ENCODE results near the gene KLF8.

Gene KLF8

DNA sequence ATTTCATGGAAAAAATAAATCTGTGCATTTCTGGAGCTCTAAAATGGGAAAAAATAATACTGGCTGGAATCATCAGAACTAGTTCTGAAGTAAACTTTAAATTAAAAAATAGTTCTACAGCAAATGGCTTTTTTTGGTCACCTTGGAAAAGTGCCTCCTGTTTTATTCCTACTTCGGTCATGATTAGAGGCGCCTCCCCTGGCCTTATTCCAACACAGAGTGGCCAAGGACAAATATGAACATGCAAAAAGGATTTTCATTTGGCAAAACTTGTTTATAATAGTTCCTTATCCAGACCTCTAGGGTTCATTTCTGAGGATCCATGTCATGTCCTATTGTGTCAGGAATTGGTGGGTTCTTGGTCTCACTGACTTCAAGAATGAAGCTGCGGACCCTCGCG is 11.1 kb upstream of the KLF8 start:
- Histone ChIP-seq H3K4me1 (ENCODE audit: control insufficient read depth, insufficient read depth, low read length) (no peaks in the 10 kb centered on the region), H3K4me3 (ENCODE audit: low read depth, low read length) (no peak overlapping the region), H3K36me3 (ENCODE audit: control insufficient read depth in 2 of 2, insufficient read depth in 1 of 2, low read length in 2 of 2) (no peaks in the 10 kb centered on the region), H3K9me3 (ENCODE audit: control insufficient read depth, insufficient read depth, low read depth, low read length) (no peaks in the 10 kb centered on the region), H3K27ac (ENCODE audit: extremely low read depth, low read depth, low read length) (no peak overlapping the region)
- POLR2A ChIA-PET = no interaction called here
- TF ChIP-seq ZNF23 (tag by site-specific recombination; IDR thresholded peaks at IDR 0.05; ENCODE audit: borderline replicate concordance) (no peak), TSHZ1 (tag by site-specific recombination; IDR thresholded peaks at IDR 0.05; ENCODE audit: borderline replicate concordance) (no peak), ELK4 (IDR thresholded peaks at IDR 0.05; ENCODE audit: borderline replicate concordance, low read depth, low read length) (no peak), OSR2 (tag by site-specific recombination; IDR thresholded peaks at IDR 0.05) (no peak), ZNF341 (tag by site-specific recombination; IDR thresholded peaks at IDR 0.05; ENCODE audit: low read depth) (no peak), ZBTB10 (tag by site-specific recombination; IDR thresholded peaks at IDR 0.05) (no peak), ZNF366 (tag by site-specific recombination; conservative IDR thresholded peaks at IDR 0.05) (no peak), MEIS1 (CRISPR knock-in tag; IDR thresholded peaks at IDR 0.05; ENCODE audit: borderline replicate concordance) (no peak), YY1 (tag by site-specific recombination; IDR thresholded peaks at IDR 0.05) (no peak), ZFHX2 (tag by site-specific recombination; conservative IDR thresholded peaks at IDR 0.05) (no peak), ZNF518A (tag by site-specific recombination; conservative IDR thresholded peaks at IDR 0.05; ENCODE audit: low read depth) (no peak), ZNF837 (tag by site-specific recombination; IDR thresholded peaks at IDR 0.05) (no peak), SALL2 (tag by site-specific recombination; IDR thresholded peaks at IDR 0.05; ENCODE audit: borderline replicate concordance) (no peak), ZNF629 (tag by site-specific recombination; IDR thresholded peaks at IDR 0.05) (no peak), ZNF292 (tag by site-specific recombination; IDR thresholded peaks at IDR 0.05; ENCODE audit: borderline replicate concordance, low read depth) (no peak), MYNN (tag by site-specific recombination; IDR thresholded peaks at IDR 0.05; ENCODE audit: borderline replicate concordance) (no peak), ZNF747 (tag by site-specific recombination; IDR thresholded peaks at IDR 0.05) (no peak), ZNF433 (tag by site-specific recombination; IDR thresholded peaks at IDR 0.05; ENCODE audit: low read depth) (no peak)
- TF ChIP-seq, protein P1, sequence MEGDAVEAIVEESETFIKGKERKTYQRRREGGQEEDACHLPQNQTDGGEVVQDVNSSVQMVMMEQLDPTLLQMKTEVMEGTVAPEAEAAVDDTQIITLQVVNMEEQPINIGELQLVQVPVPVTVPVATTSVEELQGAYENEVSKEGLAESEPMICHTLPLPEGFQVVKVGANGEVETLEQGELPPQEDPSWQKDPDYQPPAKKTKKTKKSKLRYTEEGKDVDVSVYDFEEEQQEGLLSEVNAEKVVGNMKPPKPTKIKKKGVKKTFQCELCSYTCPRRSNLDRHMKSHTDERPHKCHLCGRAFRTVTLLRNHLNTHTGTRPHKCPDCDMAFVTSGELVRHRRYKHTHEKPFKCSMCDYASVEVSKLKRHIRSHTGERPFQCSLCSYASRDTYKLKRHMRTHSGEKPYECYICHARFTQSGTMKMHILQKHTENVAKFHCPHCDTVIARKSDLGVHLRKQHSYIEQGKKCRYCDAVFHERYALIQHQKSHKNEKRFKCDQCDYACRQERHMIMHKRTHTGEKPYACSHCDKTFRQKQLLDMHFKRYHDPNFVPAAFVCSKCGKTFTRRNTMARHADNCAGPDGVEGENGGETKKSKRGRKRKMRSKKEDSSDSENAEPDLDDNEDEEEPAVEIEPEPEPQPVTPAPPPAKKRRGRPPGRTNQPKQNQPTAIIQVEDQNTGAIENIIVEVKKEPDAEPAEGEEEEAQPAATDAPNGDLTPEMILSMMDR (tag by site-specific recombination; IDR thresholded peaks at IDR 0.05) = no peak
- TF ChIP-seq, protein P2, sequence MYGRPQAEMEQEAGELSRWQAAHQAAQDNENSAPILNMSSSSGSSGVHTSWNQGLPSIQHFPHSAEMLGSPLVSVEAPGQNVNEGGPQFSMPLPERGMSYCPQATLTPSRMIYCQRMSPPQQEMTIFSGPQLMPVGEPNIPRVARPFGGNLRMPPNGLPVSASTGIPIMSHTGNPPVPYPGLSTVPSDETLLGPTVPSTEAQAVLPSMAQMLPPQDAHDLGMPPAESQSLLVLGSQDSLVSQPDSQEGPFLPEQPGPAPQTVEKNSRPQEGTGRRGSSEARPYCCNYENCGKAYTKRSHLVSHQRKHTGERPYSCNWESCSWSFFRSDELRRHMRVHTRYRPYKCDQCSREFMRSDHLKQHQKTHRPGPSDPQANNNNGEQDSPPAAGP (tag by site-specific recombination; IDR thresholded peaks at IDR 0.05) = no peak
- CTCF ChIA-PET = interaction anchor here (0.7 kb wide), 1 partner anchor 1026 kb away, joined by 3 read pairs; no protein-coding TSS in a partner anchor
